Hippocampal formation (tissue), 2 donors: ENCODE results near the gene PSMG2.
"Not testable (repeated sequence)": the region's sequence is repeated elsewhere in the genome, so short reads cannot be mapped to it uniquely, and the experiment has no call there.

Experiments
- DNase-seq, 2 donors: peaks; one replicate each; lab custom pipeline; 2025; lab: John Stamatoyannopoulos, UW

PSMG2 gene

DNA sequence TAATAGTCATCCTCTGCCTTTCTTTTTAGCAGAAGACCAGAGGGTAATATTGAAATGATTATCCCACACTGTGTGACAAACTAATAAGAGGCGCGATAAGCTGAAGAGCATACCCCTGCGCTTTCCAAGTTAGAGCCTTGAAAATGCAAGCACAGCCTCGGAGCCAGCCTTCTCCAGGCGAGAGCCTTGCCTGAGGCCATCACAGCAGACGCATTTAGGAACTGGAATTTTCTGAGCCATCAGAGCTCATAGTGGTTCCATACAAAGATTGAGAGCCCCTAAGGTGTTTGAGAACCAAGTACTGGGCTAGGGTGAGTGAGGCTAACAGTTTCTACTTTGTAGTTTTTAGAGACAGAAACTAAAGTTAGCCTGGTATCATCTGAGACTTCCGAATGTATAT lies 19.9 kb downstream of the PSMG2 start:
- no peak for DNase-seq

DNA sequence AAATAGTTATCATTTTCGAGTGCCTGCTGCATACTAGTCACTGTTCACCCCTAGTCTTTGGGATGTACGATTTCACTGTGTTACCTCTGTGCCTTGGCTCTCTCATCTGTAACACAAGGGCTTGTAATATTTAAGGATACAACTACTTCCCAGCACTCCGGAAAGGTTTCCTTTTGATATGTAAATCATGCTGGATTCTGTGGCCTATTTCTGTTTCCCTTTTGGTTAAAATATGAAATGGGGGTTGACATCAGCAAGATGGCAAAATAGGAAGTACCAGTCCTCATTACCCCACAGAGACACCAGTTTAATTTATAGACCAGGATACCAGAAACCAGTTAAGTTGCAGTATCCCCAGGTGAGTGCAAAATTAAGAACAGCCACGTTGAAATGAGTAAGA lies 23.5 kb downstream of the PSMG2 start:
- DNase-seq = no peak

DNA sequence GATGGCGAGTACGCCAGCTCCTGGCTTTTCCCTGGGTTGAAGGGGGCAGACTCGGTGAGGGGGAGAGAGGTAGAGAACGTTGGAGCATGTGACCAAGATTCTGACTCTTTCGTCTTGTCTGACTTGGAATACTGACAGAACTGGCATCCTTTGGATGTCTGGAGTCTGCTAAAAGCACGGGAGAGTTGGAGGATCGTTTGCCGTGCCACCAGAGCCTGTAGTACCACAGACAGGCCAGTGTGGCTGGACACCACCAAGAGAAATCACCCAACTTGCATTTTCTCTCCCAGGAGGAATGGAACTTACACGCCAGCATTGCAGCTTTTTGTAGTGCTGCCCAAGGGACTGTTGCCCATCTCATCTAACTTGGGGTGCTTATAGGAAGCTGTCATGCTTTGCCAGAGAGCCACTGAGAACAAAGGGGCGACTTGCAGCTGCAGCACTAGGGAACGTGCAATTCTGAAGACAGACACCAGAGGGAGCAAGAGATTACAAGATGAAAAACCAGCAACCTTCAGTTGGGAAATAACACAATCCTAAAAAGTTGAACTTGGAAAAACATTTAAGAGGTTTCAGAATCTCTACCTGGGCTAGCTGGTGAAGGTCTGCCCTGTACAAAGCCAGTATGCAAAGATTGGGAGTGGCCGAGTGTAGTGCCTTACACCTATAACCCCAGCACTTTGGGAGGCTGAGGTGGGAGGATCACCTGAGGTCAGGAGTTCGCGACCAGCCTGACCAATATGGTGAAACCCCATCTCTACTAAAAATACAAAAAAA lies 24.1 kb downstream of the PSMG2 start:
- peak; percentile 48 to 72 for DNase-seq

DNA sequence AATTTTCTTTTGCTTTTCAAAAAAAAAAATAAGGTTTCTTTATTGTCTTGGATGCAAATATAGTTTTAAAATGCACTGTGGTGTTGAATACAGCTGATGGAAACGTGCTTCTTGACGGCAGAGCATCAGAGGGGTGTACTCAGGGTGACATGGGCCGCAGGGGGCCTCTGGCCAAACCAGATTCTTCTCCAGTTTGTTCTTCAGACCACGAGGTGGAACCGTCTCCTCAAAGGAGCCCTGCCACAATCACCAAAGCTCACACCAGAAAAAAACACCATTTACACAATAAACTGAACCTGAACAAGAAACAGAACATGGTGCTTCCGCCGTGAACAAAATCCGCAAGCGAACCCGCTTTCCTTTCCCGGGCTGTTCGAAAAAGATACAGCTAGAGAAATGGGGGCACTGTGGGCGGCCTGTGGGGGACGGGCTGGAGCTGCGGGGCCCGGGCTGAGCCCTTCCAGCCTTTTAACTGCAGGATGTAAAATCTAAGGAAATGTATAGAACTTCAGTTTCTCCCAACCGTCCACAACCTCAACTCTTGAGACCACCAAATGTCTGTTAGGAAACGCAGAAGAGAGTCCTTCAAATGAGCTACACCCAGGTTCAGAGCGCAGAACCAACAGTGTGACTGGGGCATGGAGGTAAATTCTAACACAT lies 34.5 kb downstream of the PSMG2 start:
- no peak for DNase-seq

DNA sequence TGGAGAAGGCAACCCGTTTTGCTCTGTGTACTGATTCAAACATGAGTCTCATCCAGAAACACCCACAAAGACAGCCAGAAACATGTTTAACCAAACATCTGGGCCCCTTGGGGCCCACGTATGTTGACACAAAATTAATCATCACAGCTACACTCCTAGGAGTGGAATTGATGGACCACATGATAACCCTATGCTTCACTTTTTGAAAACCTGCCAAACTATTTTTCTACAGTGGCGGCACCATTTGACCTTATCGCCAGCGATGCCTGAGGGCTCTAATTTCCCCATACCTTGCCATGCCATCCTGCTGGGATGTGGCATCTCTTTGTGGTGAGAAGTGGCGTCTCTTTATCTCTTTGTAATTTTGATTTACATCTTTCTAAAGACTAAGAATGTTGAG lies 38.5 kb downstream of the PSMG2 start:
- DNase-seq = no peak

DNA sequence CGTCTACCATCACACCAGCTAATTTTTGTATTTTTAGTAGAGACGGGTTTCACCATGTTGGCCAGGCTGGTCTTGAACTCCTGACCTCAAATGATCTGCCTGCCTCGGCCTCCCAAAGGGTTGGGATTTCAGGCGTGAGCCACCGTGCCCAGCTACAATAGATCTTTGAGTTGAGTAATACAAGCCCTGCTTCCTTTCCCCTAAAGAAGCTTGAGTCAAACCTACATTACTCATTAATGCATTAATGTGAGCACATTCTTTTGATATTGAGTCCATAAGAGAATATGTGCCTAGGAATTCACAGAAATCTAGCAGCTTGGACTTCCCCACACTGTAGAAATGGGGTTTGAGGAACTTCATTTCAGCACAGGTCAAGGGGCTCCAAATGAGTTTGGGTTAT lies 39.6 kb downstream of the PSMG2 start:
- DNase-seq = no peak

DNA sequence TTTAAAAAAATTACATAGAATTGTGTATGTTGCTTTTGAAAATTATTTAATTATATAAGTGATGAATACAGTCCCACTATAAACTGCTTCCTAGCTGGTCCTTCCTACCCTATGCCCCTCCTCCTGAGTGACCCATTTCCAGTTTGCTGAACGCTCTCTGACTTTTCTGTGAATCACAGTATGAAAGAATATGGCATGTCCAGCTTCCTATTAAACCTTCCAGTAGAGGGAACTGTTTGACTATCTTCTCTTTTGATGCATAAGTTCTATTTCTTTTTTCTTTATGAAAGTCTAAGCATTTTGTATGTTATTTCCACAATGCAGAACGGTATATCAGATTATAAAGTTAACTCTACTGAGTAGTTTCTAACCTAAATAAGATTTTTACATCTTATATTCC lies 41.3 kb downstream of the PSMG2 start:
- DNase-seq = peak in 1 of 2 donors; percentile 42

DNA sequence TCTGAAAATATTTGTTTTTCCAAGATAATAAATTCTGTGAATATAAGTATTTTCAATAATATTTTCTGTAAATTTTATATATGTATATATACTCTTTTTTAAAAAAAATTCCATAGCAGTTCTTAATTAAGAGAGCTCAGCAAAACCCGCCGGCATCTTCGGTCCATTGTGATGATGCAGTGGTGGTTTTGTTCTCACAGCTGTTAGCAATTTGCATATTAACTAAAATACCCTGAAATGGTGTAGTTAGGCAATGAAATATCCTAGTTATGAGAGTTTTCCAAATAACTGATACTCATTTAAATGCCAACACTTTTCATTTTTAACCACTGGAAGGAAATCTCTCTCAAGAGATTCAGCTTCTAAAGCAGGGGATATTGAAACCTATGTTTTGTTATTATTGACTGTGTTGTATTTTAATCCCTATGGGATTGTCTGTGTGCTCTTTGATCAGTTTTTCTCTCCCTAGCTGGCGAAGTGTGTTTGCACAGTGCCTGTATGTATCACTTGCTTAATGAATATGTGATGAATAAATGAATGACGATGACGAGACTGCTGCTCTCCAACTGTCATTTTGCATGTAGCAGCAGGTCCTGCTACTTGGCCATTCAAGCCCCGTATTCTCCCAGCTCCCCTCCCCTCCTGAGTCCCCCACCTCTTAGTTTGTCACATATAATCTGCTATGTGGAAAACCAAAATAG lies 42.4 kb downstream of the PSMG2 start:
- no peak for DNase-seq

DNA sequence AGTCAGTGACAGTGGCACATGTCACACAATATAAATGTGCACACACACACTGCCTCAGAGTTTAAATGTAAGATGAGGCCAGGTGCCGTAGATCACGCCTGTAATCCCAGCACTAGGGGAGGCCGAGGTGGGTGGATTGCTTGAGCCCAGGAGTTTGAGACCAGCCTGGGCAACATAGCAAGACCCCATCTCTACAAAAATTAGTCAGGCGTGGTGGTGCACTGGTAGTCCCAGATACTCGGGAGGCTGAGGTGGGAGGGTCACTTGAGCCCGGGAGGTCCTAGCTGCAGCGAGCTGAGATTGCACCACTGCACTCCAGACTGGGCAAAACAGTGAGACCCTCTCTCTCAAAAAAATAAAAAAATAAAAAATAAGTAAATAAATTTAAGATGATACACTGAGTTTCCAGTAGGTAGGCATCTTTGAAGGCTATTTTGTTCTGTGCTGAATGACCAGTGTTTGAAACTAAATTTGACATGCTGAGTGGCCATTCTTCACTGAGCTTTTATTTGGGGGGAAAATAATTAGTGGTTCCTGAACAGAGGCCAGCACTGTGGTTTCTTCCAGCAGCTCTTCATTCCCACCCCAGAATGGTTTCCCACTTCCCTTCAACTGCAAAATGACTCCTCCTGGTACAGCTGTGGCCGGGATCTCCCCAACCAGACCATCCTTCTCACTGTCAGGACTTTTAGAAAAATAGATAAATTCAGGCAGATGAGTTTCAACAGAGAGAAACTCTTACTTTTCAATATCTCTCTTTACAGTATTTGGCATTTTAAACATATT lies 44.9 kb downstream of the PSMG2 start:
- no peak for DNase-seq

DNA sequence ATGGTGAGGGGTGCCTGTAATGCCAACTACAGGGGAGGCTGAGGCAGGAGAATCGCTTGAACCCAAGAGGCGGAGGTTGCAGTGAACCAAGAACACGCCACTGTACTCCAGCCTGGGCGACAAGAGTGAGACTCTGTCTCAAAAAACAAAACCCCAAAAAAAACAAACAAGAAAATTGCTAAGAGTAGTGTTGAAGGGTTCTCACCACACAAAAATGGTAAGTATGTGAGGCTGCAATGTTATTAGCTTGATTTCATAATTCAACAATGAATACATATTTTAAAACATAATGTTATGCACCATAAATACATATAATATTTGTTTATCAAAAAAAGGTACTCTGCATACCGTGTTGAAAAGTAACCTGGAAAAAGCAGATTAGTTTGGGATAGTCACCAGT lies 45.8 kb downstream of the PSMG2 start:
- DNase-seq = no peak

DNA sequence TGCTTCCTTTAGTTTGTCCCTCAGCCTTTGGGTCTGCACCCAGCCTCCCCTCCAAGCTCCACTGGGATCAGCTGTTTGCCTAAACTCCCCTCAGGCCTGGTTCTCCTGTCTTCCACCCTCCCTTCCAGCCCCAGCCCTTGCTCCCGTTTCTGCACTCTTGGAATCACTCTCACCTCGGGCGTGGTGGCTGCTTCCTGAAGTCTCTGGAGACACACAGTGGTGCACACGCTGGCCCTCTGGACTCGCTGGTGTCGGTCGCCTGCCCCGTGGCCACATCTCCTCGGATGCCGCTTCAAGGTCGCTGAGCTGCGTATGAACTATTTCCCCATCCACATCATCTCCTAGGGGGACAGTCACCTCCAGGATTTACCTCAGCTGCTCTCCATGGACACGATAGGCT lies 46.3 kb downstream of the PSMG2 start:
- no peak for DNase-seq

DNA sequence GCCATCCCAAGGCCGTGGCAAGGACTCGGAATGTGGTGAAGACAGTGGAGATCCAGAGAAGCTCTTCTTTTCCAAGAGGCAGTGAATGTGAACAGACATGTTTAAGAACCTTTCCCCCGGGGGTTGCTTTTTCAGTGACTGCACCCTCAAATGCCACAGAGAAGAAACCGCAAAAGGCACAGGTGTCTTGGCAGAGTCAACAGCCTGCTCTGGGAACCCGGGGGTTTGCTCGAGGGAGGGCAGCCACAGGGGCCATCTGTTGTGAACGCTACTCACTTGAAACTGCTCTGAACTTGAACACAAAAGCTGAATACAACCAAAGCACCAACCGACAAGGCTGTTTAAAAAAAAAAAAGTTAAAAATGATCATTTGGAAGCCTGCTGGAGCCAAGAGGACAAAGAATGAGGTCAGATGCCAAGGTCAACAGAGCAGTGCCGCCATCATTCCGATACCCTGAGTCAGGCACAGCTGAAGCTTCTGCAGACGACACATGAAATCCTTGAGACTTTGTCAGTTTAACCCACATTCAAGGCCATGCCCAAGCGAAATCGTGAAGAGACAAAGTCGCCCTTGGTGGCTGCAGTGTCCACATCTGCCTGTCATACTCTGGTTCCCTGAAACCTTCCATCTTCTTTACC lies 47.4 kb downstream of the PSMG2 start:
- DNase-seq = no peak

DNA sequence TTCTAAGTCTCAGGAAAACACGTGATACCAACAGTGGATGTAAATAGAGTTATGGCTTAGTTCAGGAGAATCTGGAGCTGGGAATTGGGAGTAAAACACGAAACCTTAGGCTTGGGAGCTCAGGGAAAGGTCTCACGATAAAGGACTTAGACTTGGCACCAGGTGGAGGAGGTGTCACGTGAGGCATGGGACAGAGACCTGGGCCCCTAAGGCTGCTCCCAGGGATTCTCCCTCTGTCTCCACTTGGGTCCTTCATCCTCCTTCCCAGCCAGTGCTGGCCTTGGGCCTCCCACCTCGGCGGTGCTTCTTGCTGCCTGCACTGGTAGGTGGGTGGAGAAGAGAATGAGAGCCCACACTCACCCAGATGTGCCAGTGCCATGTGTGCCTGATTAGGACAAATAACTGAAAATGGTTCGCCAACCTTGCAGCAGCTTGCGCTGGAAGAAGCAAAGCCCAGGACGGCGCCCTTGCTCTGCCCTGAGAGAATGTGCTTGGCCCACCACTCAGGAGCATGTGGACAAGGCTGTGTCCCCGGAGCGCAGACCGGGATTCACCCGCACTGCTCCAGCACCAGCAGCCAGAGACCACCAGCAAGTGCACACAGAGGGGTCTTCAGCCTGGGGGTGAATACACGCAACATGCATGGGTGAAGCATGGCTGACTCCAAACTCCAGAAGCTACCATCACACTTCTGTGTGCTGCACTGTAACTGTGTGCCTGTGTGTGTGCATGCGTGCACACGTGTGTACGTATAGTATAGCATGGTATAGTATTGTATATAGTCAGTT lies 48.1 kb downstream of the PSMG2 start:
- no peak for DNase-seq

DNA sequence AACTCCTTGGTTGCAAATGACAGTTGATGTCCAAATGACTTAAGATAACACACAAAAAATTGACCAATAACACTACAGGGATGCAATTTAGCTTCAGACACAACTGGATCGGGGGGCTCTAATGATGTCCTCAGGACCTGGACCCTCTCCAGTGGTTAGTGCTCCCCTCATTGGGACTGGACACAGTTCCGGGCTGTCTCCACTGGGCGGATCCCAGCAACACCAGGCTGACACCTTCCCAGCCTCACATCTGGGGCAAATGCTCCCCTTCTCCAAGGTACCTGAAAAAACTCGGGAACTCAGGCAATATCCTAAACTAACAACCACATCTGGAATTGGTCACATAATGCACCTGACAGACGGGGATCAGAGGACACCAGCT lies 48.7 kb downstream of the PSMG2 start:
- DNase-seq = no peak

DNA sequence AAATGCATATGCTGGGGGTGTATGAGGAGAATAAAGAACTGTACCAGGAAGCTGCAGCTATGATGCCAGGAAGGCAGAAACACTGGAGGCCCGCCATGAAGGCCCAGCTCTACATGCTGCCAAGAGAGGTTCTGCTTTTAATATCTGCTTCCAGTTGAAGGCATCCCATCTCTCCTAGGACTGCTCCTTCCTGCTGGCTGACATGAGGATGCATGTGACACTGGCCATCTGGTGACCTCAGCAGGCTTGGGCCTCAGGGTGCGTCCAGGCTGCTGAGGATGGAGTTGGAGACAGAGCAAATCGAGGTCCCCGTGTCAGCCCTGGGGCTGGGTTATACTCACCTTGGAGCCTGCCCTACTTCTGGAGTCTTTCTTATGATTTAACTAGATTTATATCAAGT lies 49.0 kb downstream of the PSMG2 start:
- no peak for DNase-seq

DNA sequence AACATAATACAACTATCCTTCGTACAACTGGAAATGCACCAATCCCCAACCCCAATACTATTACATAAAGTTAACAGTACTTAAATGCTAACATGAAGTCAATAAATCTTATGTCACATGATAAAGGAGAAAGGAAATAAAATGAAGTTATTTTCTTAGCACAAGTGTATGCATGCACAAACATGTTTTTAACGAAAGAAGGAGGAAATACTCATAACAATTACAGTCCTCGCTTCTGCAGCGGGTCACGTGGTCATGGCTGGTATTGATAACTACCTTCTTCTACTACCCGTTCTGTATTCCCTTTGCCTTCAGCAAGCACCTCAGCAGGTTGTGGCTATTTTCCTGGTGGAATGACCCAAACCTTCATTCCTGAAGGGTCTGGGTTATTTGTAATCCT lies 51.7 kb downstream of the PSMG2 start:
- no peak for DNase-seq

DNA sequence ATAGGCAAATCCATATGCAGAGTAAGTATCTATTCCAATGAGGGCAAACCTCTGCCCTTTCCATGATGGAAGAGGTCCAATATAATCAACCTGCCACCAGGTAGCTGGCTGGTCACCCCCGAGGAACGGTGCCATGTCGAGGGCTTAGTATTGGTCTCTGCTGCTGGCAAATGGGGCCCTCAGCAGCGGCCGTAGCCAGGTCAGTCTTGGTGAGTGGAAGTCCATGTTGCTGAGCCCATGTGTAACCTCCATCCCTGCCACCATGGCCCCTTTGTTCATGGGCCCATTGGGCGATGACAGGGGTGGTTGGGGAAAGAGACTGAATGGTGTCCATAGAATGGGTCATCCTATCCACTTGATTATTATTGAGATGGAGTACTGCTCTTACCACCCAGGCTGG lies 52.8 kb downstream of the PSMG2 start:
- not testable (repeated sequence) for DNase-seq

DNA sequence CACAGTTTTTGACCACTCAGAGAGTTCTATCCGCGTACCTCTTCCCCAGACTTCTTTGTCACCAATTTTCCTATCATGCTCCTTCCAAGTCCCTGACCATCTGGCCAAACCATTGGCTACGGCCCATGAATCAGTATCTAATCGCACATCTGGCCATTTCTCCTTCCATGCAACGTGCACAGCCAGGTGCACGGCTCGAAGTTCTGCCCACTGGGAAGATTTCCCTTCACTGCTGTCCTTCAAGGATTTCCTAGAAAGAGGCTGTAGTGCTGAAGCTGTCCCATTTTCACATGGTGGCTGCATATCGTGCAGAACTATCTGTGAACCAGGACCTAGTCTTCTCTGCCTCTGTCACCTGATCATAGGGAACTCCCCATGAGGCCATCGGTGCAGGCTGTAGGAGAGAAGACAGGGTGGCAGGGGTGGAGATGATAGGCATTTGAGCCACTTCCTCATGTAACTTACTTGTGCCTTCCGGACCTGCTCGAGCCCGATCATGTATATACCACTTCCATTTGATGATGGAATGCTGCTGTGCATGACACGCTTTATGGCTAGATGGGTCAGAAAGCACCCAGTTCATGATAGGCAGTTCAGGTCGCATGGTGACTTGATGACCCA lies 53.9 kb downstream of the PSMG2 start:
- not testable (repeated sequence) for DNase-seq

DNA sequence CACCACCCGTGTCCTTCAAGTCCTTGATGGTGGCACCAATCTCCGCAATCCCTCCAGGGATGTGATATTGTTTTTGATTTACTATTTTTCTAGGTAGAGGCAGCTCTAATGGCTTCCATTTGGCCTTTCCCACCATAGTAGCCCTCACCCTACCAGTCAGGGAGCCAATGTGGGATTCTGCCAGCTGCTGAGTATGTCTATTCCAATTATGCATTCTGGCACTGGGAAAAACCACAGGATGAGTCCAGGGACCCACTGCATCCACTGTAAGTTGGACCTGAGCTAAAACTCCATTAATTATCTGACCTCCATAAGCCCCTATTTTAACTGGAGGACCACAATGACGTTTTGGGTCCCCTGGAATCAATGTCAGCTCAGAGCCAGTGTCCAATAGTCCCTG lies 55.7 kb downstream of the PSMG2 start:
- not testable (repeated sequence) for DNase-seq

DNA sequence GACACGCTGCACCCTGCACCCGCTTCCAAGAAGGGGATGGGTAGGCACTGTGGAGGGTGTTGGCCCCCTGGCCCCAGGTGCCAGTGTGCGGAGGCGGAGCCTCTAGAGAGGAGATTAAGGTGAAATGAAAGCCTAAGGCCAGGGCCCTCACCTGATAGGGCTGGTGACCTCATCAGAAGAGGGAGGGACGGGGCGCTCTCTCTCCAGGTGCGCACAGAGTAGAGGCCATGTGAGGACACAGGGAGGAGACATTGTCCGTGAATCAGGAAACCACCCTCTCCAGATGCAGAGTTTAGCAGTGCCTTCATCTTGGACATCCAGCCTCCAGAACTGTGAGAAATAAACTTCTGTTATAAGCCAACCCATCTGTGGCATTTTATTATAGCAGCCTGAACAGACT lies 62.3 kb downstream of the PSMG2 start:
- DNase-seq = no peak

DNA sequence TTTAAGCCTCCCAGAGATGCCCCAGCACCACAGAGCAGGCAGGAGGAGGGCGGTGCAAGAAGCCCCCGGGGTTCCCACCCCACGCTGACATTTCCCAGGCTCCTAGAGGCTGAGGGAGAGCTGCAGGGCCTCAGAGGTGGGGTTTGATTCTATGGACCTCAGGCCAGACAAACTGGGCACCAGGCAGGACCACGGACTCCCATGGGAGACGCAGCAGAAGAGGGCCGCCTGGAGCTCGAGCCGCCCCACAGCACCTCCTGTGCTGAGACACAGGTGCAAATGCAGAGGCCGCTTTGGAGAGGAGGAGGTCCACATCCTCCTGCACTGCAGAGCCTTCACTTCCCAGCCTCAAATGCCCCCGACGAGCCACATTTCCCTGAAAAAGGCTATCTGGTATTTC lies 62.7 kb downstream of the PSMG2 start:
- no peak for DNase-seq
